ENCODE data around the gene SNTG2.

DNA sequence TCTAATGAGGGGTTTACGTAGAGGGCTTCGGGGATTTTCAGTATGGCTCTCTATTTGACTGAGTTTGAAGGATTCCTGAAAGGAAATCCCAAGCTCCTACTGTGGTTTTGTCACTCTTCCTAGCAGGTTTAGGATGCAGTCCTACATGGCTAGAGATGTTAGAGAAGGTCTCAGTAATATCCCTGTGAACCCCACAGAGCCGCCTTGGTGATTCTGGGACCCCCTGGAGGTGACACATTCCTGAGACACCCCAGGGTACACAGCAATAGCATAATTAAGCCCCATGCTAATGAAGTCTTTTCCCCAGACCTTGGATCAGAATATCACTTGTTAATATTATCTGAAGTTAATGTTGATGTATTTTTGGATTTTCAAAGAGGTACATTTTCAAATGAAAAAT lies 103.8 kb downstream of the SNTG2 start:
- TF ChIP-seq, protein P1, sequence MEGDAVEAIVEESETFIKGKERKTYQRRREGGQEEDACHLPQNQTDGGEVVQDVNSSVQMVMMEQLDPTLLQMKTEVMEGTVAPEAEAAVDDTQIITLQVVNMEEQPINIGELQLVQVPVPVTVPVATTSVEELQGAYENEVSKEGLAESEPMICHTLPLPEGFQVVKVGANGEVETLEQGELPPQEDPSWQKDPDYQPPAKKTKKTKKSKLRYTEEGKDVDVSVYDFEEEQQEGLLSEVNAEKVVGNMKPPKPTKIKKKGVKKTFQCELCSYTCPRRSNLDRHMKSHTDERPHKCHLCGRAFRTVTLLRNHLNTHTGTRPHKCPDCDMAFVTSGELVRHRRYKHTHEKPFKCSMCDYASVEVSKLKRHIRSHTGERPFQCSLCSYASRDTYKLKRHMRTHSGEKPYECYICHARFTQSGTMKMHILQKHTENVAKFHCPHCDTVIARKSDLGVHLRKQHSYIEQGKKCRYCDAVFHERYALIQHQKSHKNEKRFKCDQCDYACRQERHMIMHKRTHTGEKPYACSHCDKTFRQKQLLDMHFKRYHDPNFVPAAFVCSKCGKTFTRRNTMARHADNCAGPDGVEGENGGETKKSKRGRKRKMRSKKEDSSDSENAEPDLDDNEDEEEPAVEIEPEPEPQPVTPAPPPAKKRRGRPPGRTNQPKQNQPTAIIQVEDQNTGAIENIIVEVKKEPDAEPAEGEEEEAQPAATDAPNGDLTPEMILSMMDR (IDR thresholded peaks at IDR 0.05; ENCODE audit: extremely low read depth in 1 of 2, insufficient read depth in 1 of 2, low read depth in 1 of 2, low read length in 2 of 2): no peak
- no peak for TF ChIP-seq POLR2A (IDR thresholded peaks at IDR 0.05; ENCODE audit: low read depth, low read length)
- no peak for TF ChIP-seq EZH2 (IDR thresholded peaks at IDR 0.05; ENCODE audit: borderline replicate concordance, low read depth, low read length, severe bottlenecking)
- TF ChIP-seq POLR2AphosphoS5 (IDR thresholded peaks at IDR 0.05; ENCODE audit: insufficient read depth, low read depth, low read length): no peak
- TF ChIP-seq, protein P2, sequence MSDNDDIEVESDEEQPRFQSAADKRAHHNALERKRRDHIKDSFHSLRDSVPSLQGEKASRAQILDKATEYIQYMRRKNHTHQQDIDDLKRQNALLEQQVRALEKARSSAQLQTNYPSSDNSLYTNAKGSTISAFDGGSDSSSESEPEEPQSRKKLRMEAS (IDR thresholded peaks at IDR 0.05; ENCODE audit: insufficient read depth, insufficient read length): no peak
- TF ChIP-seq JUN (IDR thresholded peaks at IDR 0.05; ENCODE audit: borderline replicate concordance, insufficient read depth, insufficient read length, low read depth): no peak
- no peak for TF ChIP-seq MYC (IDR thresholded peaks at IDR 0.05; ENCODE audit: low read depth, low read length)
- no peak for TF ChIP-seq FOS (IDR thresholded peaks at IDR 0.05; ENCODE audit: borderline replicate concordance, insufficient read depth, low read length)
